GM21360 (cell line): Measurements from ENCODE around the gene HSCB.
"Not testable (repeated sequence)": the region's sequence is repeated elsewhere in the genome, so short reads cannot be mapped to it uniquely, and the experiment has no call there.

Experiments
- ATAC-seq: cut with Tn5 transposase; IDR thresholded peaks from one replicate; pipeline ENCODE4 v1.9.1; 2021; ENCODE audit warnings: mild to moderate bottlenecking, moderate library complexity; ENCODE audit not compliant: unreplicated experiment

Gene HSCB

GRCh38 chr22:28788601-28789000 is 46.8 kb downstream of the HSCB start:
- no peak for ATAC-seq

- ATAC-seq: no peak
Observed at GRCh38 chr22:28791124-28791523, 49.3 kb downstream of the HSCB start.

- ATAC-seq: peak; percentile 46
Observed at GRCh38 chr22:28791841-28792490, 50.1 kb downstream of the HSCB start.

GRCh38 chr22:28792491-28793383 is 50.9 kb downstream of the HSCB start:
- ATAC-seq: peak; percentile 37

GRCh38 chr22:28793976-28794584 is 52.2 kb downstream of the HSCB start:
- no peak for ATAC-seq

GRCh38 chr22:28795071-28795693 is 53.3 kb downstream of the HSCB start:
- ATAC-seq: no peak

- ATAC-seq: no peak
Observed at GRCh38 chr22:28795932-28796856, 54.4 kb downstream of the HSCB start.

GRCh38 chr22:28798810-28799605 is 57.2 kb downstream of the HSCB start:
- ATAC-seq: no peak

- no peak for ATAC-seq
Observed at GRCh38 chr22:28799606-28800307, 57.9 kb downstream of the HSCB start.

GRCh38 chr22:28800308-28801041 is 58.6 kb downstream of the HSCB start, which contains the start of gene XBP1:
Gene XBP1 (minus strand): TSS chr22:28800569.
- peak; percentile 85 for ATAC-seq

GRCh38 chr22:28801845-28802594 is 60.2 kb downstream of the HSCB start:
- ATAC-seq: no peak

GRCh38 chr22:28802595-28803123 is 60.8 kb downstream of the HSCB start:
- no peak for ATAC-seq

GRCh38 chr22:28805426-28805825 is 63.6 kb downstream of the HSCB start:
- ATAC-seq: not testable (repeated sequence)
